HT1080 (cell line): ENCODE data around the gene F7. TPM values are rescaled to one million over a fixed set of nuclear protein-coding genes. Genes with fewer than 3 reads are reported as not detected.
"Not testable (repeated sequence)": the region's sequence is repeated elsewhere in the genome, so short reads cannot be mapped to it uniquely, and the experiment has no call there.

Experiments
- DNase-seq: peaks from one replicate; pipeline ENCODE4 v3.0.0-alpha.2; 2015; ENCODE audit warnings: low read depth
- total RNA-seq: library from RNA; depleted of rRNA; stranded (reverse); fragments of >200 nt; shearing (Covaris generic); gene quantifications from 2 replicates; pipeline ENCODE4 v1.2.3, GENCODE V29; 2014

Gene F7
- total RNA-seq, 1 experiment from 2014 or later, result 0.10 TPM

GRCh38 chr13:113151745-113152690, 46.4 kb downstream of the F7 start:
- no peak for DNase-seq

GRCh38 chr13:113152691-113152983, 47.0 kb downstream of the F7 start:
- no peak for DNase-seq

GRCh38 chr13:113152984-113153809, 47.6 kb downstream of the F7 start:
- DNase-seq, result peak; percentile 24

GRCh38 chr13:113153810-113154748, 48.5 kb downstream of the F7 start:
- DNase-seq, result peak; percentile 9

GRCh38 chr13:113155201-113155600, 49.6 kb downstream of the F7 start:
- no peak for DNase-seq

- DNase-seq, result no peak
Observed at GRCh38 chr13:113155982-113156655, 50.5 kb downstream of the F7 start.

GRCh38 chr13:113157206-113157928, 51.8 kb downstream of the F7 start:
- no peak for DNase-seq

GRCh38 chr13:113157929-113158747, 52.5 kb downstream of the F7 start, which contains the start of gene PROZ:
Gene PROZ, plus strand, starts transcription at chr13:113158648. Its CDS starts 13 bp downstream, at chr13:113158661.
- no peak for DNase-seq

- no peak for DNase-seq
Observed at GRCh38 chr13:113158946-113159345, 53.4 kb downstream of the F7 start.

GRCh38 chr13:113159701-113160100, 54.1 kb downstream of the F7 start:
- DNase-seq, result no peak

GRCh38 chr13:113160983-113161382, 55.4 kb downstream of the F7 start:
- no peak for DNase-seq

GRCh38 chr13:113161433-113161832, 55.8 kb downstream of the F7 start:
- DNase-seq, result no peak

- DNase-seq, result not testable (repeated sequence)
Observed at GRCh38 chr13:113161975-113162374, 56.4 kb downstream of the F7 start.

GRCh38 chr13:113162783-113163685, 57.4 kb downstream of the F7 start:
- DNase-seq, result no peak

- no peak for DNase-seq
Observed at GRCh38 chr13:113164492-113164891, 58.9 kb downstream of the F7 start.

- no peak for DNase-seq
Observed at GRCh38 chr13:113166266-113166665, 60.7 kb downstream of the F7 start.

- no peak for DNase-seq
Observed at GRCh38 chr13:113166681-113167080, 61.1 kb downstream of the F7 start.

- DNase-seq, result no peak
Observed at GRCh38 chr13:113167155-113167554, 61.6 kb downstream of the F7 start.
